Erythroblast (primary cell): ENCODE data around the gene ADAMTS13.

Source experiments
- GATA1 ChIP-seq: IDR thresholded peaks from 2 replicates; pipeline ENCODE4 v1.6.1; 2011; ENCODE audit warnings: low read depth, mild to moderate bottlenecking, control low read depth, low read length, moderate library complexity
- POLR2A ChIP-seq: IDR thresholded peaks from 2 replicates; pipeline ENCODE4 v1.6.1; 2011; ENCODE audit warnings: mild to moderate bottlenecking, low read length

- TF ChIP-seq POLR2A = no peak
- TF ChIP-seq GATA1 = no peak
These were observed 85.2 kb downstream of the ADAMTS13 start for GRCh38 chr9:133507246-133507965.
